IMR-90 (cell line): ENCODE data around the gene CCDC92. TPM values are rescaled to one million over a fixed set of nuclear protein-coding genes. Genes with fewer than 3 reads are reported as not detected.

ENCODE experiments used
- ATAC-seq: fragments of 200-7000 bp; cut with Tn5 transposase; 2 replicates; pipeline ENCODE4 v1.9.1; 2020; ENCODE audit warnings: low read depth, mild to moderate bottlenecking, moderate library complexity
- BruUV-seq: library from RNA; stranded (reverse); fragments of 400-500 nt; replicated peaks from 2 replicates; lab custom pipeline; 2021; lab: Mats Ljungman, UMichigan
- CTCF ChIA-PET: fragments of 300-600 bp; formaldehyde crosslinking; extraction: SDS; loops from one replicate; lab custom pipeline; 2021; ENCODE audit warnings: antibody characterized with exemption; lab: Yijun Ruan, JAX
- POLR2A ChIA-PET: fragments of 300-600 bp; sonication (Branson Sonifier 250); formaldehyde crosslinking; loops from one replicate; lab custom pipeline; 2022; ENCODE audit warnings: antibody characterized with exemption; ENCODE audit not compliant: unreplicated experiment; lab: Charles Lee
- DNase-seq: peaks from one replicate; pipeline ENCODE4 v3.0.0; 2013
- H2AFZ ChIP-seq: replicated peaks from 2 replicates; pipeline ENCODE3; 2013; ENCODE audit warnings: low read length, mild to moderate bottlenecking; ENCODE audit not compliant: poor library complexity
- H2AK5ac ChIP-seq: 2 replicates; pipeline ENCODE4 v1.6.1; 2013; ENCODE audit warnings: low read depth, low read length, inconsistent platforms
- H2AK9ac ChIP-seq: replicated peaks from 2 replicates; pipeline ENCODE3; 2013; ENCODE audit warnings: mild to moderate bottlenecking, low read depth, low read length, moderate library complexity; ENCODE audit not compliant: poor library complexity
- H2BK120ac ChIP-seq: 2 replicates; pipeline ENCODE4 v1.6.1; 2013; ENCODE audit warnings: low read depth, low read length, inconsistent platforms
- H2BK15ac ChIP-seq: 3 replicates; pipeline ENCODE4 v1.6.1; 2013; ENCODE audit warnings: low read depth, low read length, inconsistent platforms
- H2BK20ac ChIP-seq: 2 replicates; pipeline ENCODE4 v1.6.1; 2013; ENCODE audit warnings: low read depth, mild to moderate bottlenecking, inconsistent platforms, low read length, moderate library complexity
- H2BK5ac ChIP-seq: 2 replicates; pipeline ENCODE4 v1.6.1; 2013; ENCODE audit warnings: mild to moderate bottlenecking, low read depth, low read length, inconsistent platforms; ENCODE audit not compliant: poor library complexity, severe bottlenecking
- H3K14ac ChIP-seq: replicated peaks from 2 replicates; pipeline ENCODE4 v1.6.1; 2013; ENCODE audit warnings: low read depth, low read length, inconsistent platforms
- H3K18ac ChIP-seq: 2 replicates; pipeline ENCODE4 v1.6.1; 2013; ENCODE audit warnings: low read depth, low read length, control low read depth
- H3K23ac ChIP-seq: 2 replicates; pipeline ENCODE4 v1.6.1; 2013; ENCODE audit warnings: low read depth, low read length, inconsistent platforms
- H3K27ac ChIP-seq: 2 replicates; pipeline ENCODE4 v1.5.1; 2013; ENCODE audit warnings: mild to moderate bottlenecking, control low read depth, low read length; ENCODE audit not compliant: insufficient read depth
- H3K27me3 ChIP-seq: 2 replicates; pipeline ENCODE4 v1.6.1; 2013; ENCODE audit warnings: low read length; ENCODE audit not compliant: control insufficient read depth, insufficient read depth
- H3K36me3 ChIP-seq: 2 replicates; pipeline ENCODE4 v1.6.1; 2013; ENCODE audit warnings: low read length, mixed read lengths; ENCODE audit not compliant: control insufficient read depth, insufficient read depth
- H3K4ac ChIP-seq: 2 replicates; pipeline ENCODE4 v1.6.1; 2013; ENCODE audit warnings: low read depth, low read length, inconsistent platforms
- H3K4me1 ChIP-seq: 2 replicates; pipeline ENCODE4 v1.6.1; 2013; ENCODE audit warnings: low read length, mixed read lengths; ENCODE audit not compliant: control insufficient read depth, insufficient read depth
- H3K4me2 ChIP-seq: 2 replicates; pipeline ENCODE4 v1.6.1; 2013; ENCODE audit warnings: low read depth, mild to moderate bottlenecking, control low read depth, low read length, moderate library complexity
- H3K4me3 ChIP-seq: 2 replicates; pipeline ENCODE4 v1.5.1; 2013; ENCODE audit warnings: low read depth, mild to moderate bottlenecking, control low read depth, low read length, moderate library complexity; ENCODE audit not compliant: insufficient read depth
- H3K56ac ChIP-seq: 2 replicates; pipeline ENCODE4 v1.6.1; 2013; ENCODE audit warnings: low read length, inconsistent platforms; ENCODE audit not compliant: insufficient read depth; ENCODE audit errors: extremely low read depth
- H3K79me1 ChIP-seq, 2 experiments: 2 replicates each; pipeline ENCODE4 v1.6.1; 2013; ENCODE audit warnings: low read length in 2 of 2, inconsistent platforms in 1 of 2, low read depth in 1 of 2
- H3K9ac ChIP-seq: 2 replicates; pipeline ENCODE4 v1.6.1; 2013; ENCODE audit warnings: low read depth, low read length, control low read depth
- H3K9me1 ChIP-seq: 2 replicates; pipeline ENCODE4 v1.6.1; 2013; ENCODE audit warnings: low read length, inconsistent platforms; ENCODE audit not compliant: insufficient read depth
- H3K9me3 ChIP-seq: 2 replicates; pipeline ENCODE4 v1.6.1; 2013; ENCODE audit warnings: low read length; ENCODE audit not compliant: control insufficient read depth, insufficient read depth
- H4K20me1 ChIP-seq: 2 replicates; pipeline ENCODE4 v1.6.1; 2013; ENCODE audit warnings: low read length, inconsistent platforms; ENCODE audit not compliant: insufficient read depth
- H4K5ac ChIP-seq: 2 replicates; pipeline ENCODE4 v1.6.1; 2013; ENCODE audit warnings: mild to moderate bottlenecking, low read depth, low read length, control low read depth
- H4K8ac ChIP-seq, 2 experiments: 2 replicates each; pipeline ENCODE4 v1.6.1; 2013; ENCODE audit warnings: low read depth in 2 of 2, low read length in 2 of 2, control low read depth in 1 of 2, inconsistent platforms in 1 of 2
- H4K91ac ChIP-seq: 2 replicates; pipeline ENCODE4 v1.6.1; 2013; ENCODE audit warnings: low read depth, low read length, inconsistent platforms; ENCODE audit not compliant: insufficient read depth
- CEBPB ChIP-seq: IDR thresholded peaks from 2 replicates; pipeline ENCODE4 v1.6.1; 2012; ENCODE audit warnings: low read depth, low read length, improper control_type of control experiment
- CHD1 ChIP-seq: IDR thresholded peaks from 2 replicates; pipeline ENCODE4 v1.6.1; 2012; ENCODE audit warnings: low read depth, low read length, improper control_type of control experiment
- MAZ ChIP-seq: IDR thresholded peaks from 2 replicates; pipeline ENCODE4 v1.6.1; 2012; ENCODE audit warnings: low read depth, mild to moderate bottlenecking, low read length, improper control_type of control experiment, moderate library complexity, borderline replicate concordance
- MXI1 ChIP-seq: IDR thresholded peaks from 2 replicates; pipeline ENCODE4 v1.6.1; 2012; ENCODE audit warnings: low read depth, mild to moderate bottlenecking, low read length, moderate library complexity, borderline replicate concordance
- NFE2L2 ChIP-seq: fragments of 150-350 bp; IDR thresholded peaks from 2 replicates; pipeline ENCODE4 v1.6.1; 2016; ENCODE audit warnings: low read depth, mild to moderate bottlenecking, low read length
- POLR2A ChIP-seq: IDR thresholded peaks from 2 replicates; pipeline ENCODE4 v1.6.1; 2012; ENCODE audit warnings: mild to moderate bottlenecking, low read depth, low read length
- RCOR1 ChIP-seq: IDR thresholded peaks from 2 replicates; pipeline ENCODE4 v1.6.1; 2012; ENCODE audit warnings: mild to moderate bottlenecking, low read length, improper control_type of control experiment; ENCODE audit not compliant: insufficient replicate concordance
- WGBS, 2 experiments: methylation state at CpG; one replicate each; pipeline versions ENCODE4 v1.1.5 to v1.1.7; 2013; ENCODE audit warnings: missing lambda C conversion rate in 2 of 2; ENCODE audit not compliant: insufficient read length in 1 of 2; ENCODE audit errors: extremely low coverage in 2 of 2; 5-methylcytosine and 5-hydroxymethylcytosine counted together
- dilution Hi-C: fragments of 300-500 bp; cut with HindIII; formaldehyde crosslinking; loops from one replicate; pipeline ENCODE4 v1.14.3; 2018; ENCODE audit warnings: low sequenced_read_pairs; ENCODE audit not compliant: unreplicated experiment
- in situ Hi-C: fragments of 300-500 bp; cut with MboI; formaldehyde crosslinking; loops from 3 replicates; pipeline ENCODE4 v1.14.3; 2019; ENCODE audit warnings: low sequenced_read_pairs, inconsistent platforms, mixed read lengths
- intact Hi-C: fragments of 100-400 bp; cut with micrococcal nuclease; formaldehyde crosslinking; loops from 2 replicates; pipeline ENCODE4 v1.10.0; 2022
- polyA plus RNA-seq, 3 experiments: library from polyadenylated mRNA; depleted of rRNA; stranded (reverse); fragments of >200 nt; gene quantifications; 2 replicates each; pipeline ENCODE4 v1.2.3, GENCODE V29; 2012; ENCODE audit warnings: low replicate concordance in 1 of 3
- total RNA-seq: library from RNA; depleted of rRNA; stranded (reverse); fragments of >200 nt; gene quantifications from 2 replicates; pipeline ENCODE4 v1.2.3, GENCODE V29; 2012
- TF ChIP-seq, protein P1 (sequence below): fragments of 150-350 bp; IDR thresholded peaks from 2 replicates; pipeline ENCODE4 v1.6.1; 2016; ENCODE audit warnings: low read depth, mild to moderate bottlenecking, low read length, moderate library complexity, borderline replicate concordance
- TF ChIP-seq, protein P2 (sequence below): fragments of 150-350 bp; IDR thresholded peaks from 2 replicates; pipeline ENCODE4 v1.6.1; 2017; ENCODE audit warnings: mild to moderate bottlenecking, antibody characterized with exemption, low read length, low read depth

Gene CCDC92
- total and polyA plus RNA-seq, 2 of the 4 experiments (the other 2 are of a cell fraction), result 5.7 to 55.5 TPM

DNA sequence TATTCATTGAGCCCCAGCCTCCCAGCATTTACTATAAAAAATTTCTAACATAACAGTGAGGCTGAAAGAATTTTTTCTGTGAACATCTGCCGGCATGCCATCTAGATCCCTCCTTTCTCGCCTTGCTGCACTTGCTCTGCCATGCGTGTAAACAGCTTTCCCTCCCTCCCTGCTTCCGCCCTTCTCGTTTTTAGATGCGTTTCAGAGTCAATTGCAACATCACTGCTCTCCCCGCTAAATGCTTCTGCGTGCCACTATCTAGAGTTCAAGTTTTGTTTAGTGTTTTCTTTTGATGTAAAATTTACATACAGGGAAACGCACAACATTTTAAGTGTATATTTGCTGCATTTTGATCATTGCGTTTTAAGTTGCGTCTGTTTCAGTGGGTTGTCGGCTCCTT, 83.6 kb downstream of the CCDC92 start:
- no TSS peak for BruUV-seq
- Histone ChIP-seq H4K8ac (no peak overlapping the region), H2BK120ac (no peak overlapping the region), H3K56ac (no peak overlapping the region), H2BK15ac (no peak overlapping the region), H2AK5ac (no peak overlapping the region), H2AFZ (no peak overlapping the region), H3K9ac (no peak overlapping the region), H3K4me1 (no peaks in the 10 kb centered on the region), H3K4me3 (no peak overlapping the region), H4K91ac (no peak overlapping the region), H2AK9ac (no peak overlapping the region), H2BK20ac (no peak overlapping the region), H3K4me2 (no peak overlapping the region), H3K18ac (no peak overlapping the region), H4K20me1 (no peaks in the 10 kb centered on the region), H3K27me3 (peaks cover 50% of the 10 kb centered on the region), H3K4ac (no peak overlapping the region), H4K5ac (no peak overlapping the region), H2BK5ac (no peak overlapping the region), H3K23ac (no peak overlapping the region), H3K79me1 (no peaks in the 10 kb centered on the region), H3K27ac (no peak overlapping the region), H3K36me3 (no peaks in the 10 kb centered on the region), H3K9me3 (peaks cover 6% of the 10 kb centered on the region; the same call in 1 of the 2 replicates), H3K9me1 (no peaks in the 10 kb centered on the region), H3K14ac (no peak overlapping the region)
- ATAC-seq (no peak), DNase-seq (no peak)
- dilution Hi-C loops (no loop called here), in situ Hi-C loops (no loop called here), intact Hi-C loops (no loop called here)
- CTCF ChIA-PET, result no interaction called here
- POLR2A ChIA-PET, result no interaction called here
- TF ChIP-seq NFE2L2, result no peak
- TF ChIP-seq MAZ, result no peak
- no peak for TF ChIP-seq RCOR1
- TF ChIP-seq POLR2A, result no peak
- TF ChIP-seq, protein P1, sequence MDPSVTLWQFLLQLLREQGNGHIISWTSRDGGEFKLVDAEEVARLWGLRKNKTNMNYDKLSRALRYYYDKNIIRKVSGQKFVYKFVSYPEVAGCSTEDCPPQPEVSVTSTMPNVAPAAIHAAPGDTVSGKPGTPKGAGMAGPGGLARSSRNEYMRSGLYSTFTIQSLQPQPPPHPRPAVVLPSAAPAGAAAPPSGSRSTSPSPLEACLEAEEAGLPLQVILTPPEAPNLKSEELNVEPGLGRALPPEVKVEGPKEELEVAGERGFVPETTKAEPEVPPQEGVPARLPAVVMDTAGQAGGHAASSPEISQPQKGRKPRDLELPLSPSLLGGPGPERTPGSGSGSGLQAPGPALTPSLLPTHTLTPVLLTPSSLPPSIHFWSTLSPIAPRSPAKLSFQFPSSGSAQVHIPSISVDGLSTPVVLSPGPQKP, result no peak
- TF ChIP-seq, protein P2, sequence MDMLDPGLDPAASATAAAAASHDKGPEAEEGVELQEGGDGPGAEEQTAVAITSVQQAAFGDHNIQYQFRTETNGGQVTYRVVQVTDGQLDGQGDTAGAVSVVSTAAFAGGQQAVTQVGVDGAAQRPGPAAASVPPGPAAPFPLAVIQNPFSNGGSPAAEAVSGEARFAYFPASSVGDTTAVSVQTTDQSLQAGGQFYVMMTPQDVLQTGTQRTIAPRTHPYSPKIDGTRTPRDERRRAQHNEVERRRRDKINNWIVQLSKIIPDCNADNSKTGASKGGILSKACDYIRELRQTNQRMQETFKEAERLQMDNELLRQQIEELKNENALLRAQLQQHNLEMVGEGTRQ, result no peak
- TF ChIP-seq CEBPB, result peak; percentile 42; the same call in 1 of the 2 replicates
- no peak for TF ChIP-seq MXI1
- no peak for TF ChIP-seq CHD1
- 73% methylated on average over 3 of the region's 12 CpGs; no CpG with 5 or more reads in 1 of the 2 experiments for WGBS, 2 experiments
